ENCODE data around the gene CSF3.

CSF3 gene

GRCh38 chr17:40022961-40023541 lies 7.8 kb downstream of the CSF3 start:
- no peak overlapping the region for H3K4me3 ChIP-seq (replicated peaks in 1 of 2; ENCODE audit: low read depth in 2 of 2, low read length in 2 of 2)
- no peak for DNase-seq (ENCODE audit: low read depth in 2 of 2)
- no peak for TF ChIP-seq CTCF (IDR thresholded peaks at IDR 0.05; ENCODE audit: low read depth, low read length)

- no peak for TF ChIP-seq CTCF (IDR thresholded peaks at IDR 0.05; ENCODE audit: low read depth, low read length)
- peak; percentile 18 to 60 for DNase-seq (ENCODE audit: low read depth in 2 of 2)
- H3K4me3 ChIP-seq (replicated peaks in 1 of 2; ENCODE audit: low read depth in 2 of 2, low read length in 2 of 2), result no peak overlapping the region
Measured at GRCh38 chr17:40023590-40024292, 8.5 kb downstream of the CSF3 start.

GRCh38 chr17:40024901-40025300 lies 9.7 kb downstream of the CSF3 start:
- no peak overlapping the region for H3K4me3 ChIP-seq (replicated peaks in 1 of 2; ENCODE audit: low read depth in 2 of 2, low read length in 2 of 2)
- TF ChIP-seq CTCF (IDR thresholded peaks at IDR 0.05; ENCODE audit: low read depth, low read length), result no peak
- peak in 1 of 2 donors; percentile 71 for DNase-seq (ENCODE audit: low read depth in 2 of 2)

GRCh38 chr17:40025559-40025958 lies 10.3 kb downstream of the CSF3 start:
- no peak for DNase-seq (ENCODE audit: low read depth in 2 of 2)
- no peak for TF ChIP-seq CTCF (IDR thresholded peaks at IDR 0.05; ENCODE audit: low read depth, low read length)
- H3K4me3 ChIP-seq (replicated peaks in 1 of 2; ENCODE audit: low read depth in 2 of 2, low read length in 2 of 2), result no peak overlapping the region

- no peak overlapping the region for H3K4me3 ChIP-seq (replicated peaks in 1 of 2; ENCODE audit: low read depth in 2 of 2, low read length in 2 of 2)
- DNase-seq (ENCODE audit: low read depth in 2 of 2), result peak in 1 of 2 donors; percentile 61
- TF ChIP-seq CTCF (IDR thresholded peaks at IDR 0.05; ENCODE audit: low read depth, low read length), result no peak
Measured at GRCh38 chr17:40025991-40026815, 11.0 kb downstream of the CSF3 start.

GRCh38 chr17:40026816-40027613 lies 11.8 kb downstream of the CSF3 start:
- DNase-seq (ENCODE audit: low read depth in 2 of 2), result peak; percentile 86 to 89
- H3K4me3 ChIP-seq (replicated peaks in 1 of 2; ENCODE audit: low read depth in 2 of 2, low read length in 2 of 2), result no peak overlapping the region
- TF ChIP-seq CTCF (IDR thresholded peaks at IDR 0.05; ENCODE audit: low read depth, low read length), result peak; percentile 89
